Adrenal gland (tissue), 12 donors: ENCODE results near the gene SNAPC4. TPM values are rescaled to one million over a fixed set of nuclear protein-coding genes. Genes with fewer than 3 reads are reported as not detected.

Experiments
- DNase-seq, 7 donors: peaks; one replicate each; pipeline ENCODE4 v3.0.0-alpha.2; 2019 to 2020
- H3K27ac ChIP-seq, 5 donors: fragments of 200-600 bp; sonication (generic) in 4 of 5; 1 replicate in 3 of 5; 2 replicates in 2 of 5; pipeline versions ENCODE4 v1.5.1 to v1.8.0; 2016 to 2020; ENCODE audit warnings: mild to moderate bottlenecking in 1 of 5
- H3K27me3 ChIP-seq: fragments of 200-600 bp; 2 replicates; pipeline ENCODE4 v1.8.0; 2021
- H3K36me3 ChIP-seq, 2 donors: fragments of 200-600 bp; replicated peaks in 1 of 2; 1 replicate in 1 of 2; 2 replicates in 1 of 2; pipeline versions ENCODE4 v1.5.1 to v1.8.0; 2018 to 2022
- H3K4me1 ChIP-seq, 2 donors: fragments of 200-600 bp; replicated peaks in 1 of 2; 1 replicate in 1 of 2; 2 replicates in 1 of 2; pipeline versions ENCODE4 v1.5.1 to v1.8.0; 2018 to 2021
- H3K4me3 ChIP-seq, 4 donors: fragments of 200-600 bp; sonication (generic) in 3 of 4; one replicate each; pipeline ENCODE4 v1.5.1; 2016 to 2018
- H3K9me3 ChIP-seq, 3 donors: fragments of 200-600 bp; sonication (generic) in 1 of 3; replicated peaks in 1 of 3; 1 replicate in 2 of 3; 2 replicates in 1 of 3; pipeline versions ENCODE4 v1.5.1 to v1.8.0; 2016 to 2021
- POLR2A ChIP-seq, 2 donors: fragments of 450-650 bp; IDR thresholded peaks; one replicate each; pipeline ENCODE4 v1.6.1; 2017; ENCODE audit warnings: antibody characterized with exemption in 2 of 2, mild to moderate bottlenecking in 2 of 2, moderate library complexity in 1 of 2
- WGBS, 4 donors: extraction: QIAGEN DNeasy Blood & Tissue Kit in 2 of 4; methylation state at CpG; one replicate each; pipeline versions ENCODE4 v1.1.5 to v1.1.7; 2013 to 2017; 5-methylcytosine and 5-hydroxymethylcytosine counted together
- intact Hi-C, 2 donors: fragments of 100-400 bp; cut with DNase I; formaldehyde crosslinking; loops; one replicate each; pipeline versions ENCODE4 v1.14.1 to v1.15.0; 2022 to 2023
- polyA plus RNA-seq, 3 donors: library from polyadenylated mRNA; stranded (reverse); fragments of 200-250 nt in 2 of 3; fragments of 350-450 nt in 1 of 3; fragmentation: Illumina TruSeq in 1 of 3; extraction: RNeasy Lipid Tissue Mini Kit (QIAGEN cat#74804) in 1 of 3; gene quantifications; one replicate each; pipeline ENCODE4 v1.2.3, GENCODE V29; 2013 to 2014
- total RNA-seq, 9 donors: library from RNA; depleted of rRNA in 4 of 9; stranded (reverse); fragments of >200 nt in 4 of 9; fragments of 120-200 nt in 1 of 9; fragmentation: NEBNext Ultra II Directional in 1 of 9; extraction: Animal tissue kit (Norgen Biotek cat#: 25700) in 1 of 9; gene quantifications; one replicate each; pipeline versions ENCODE4 v1.1.0 to v1.2.4, GENCODE V29; 2013 to 2023
- TF ChIP-seq, protein P1 (sequence below), 6 experiments: fragments of 450-650 bp in 4 of 6; fragments of 200-600 bp in 2 of 6; sonication (generic) in 1 of 6; IDR thresholded peaks; 1 replicate in 5 of 6; 2 replicates in 1 of 6; pipeline versions ENCODE4 v1.5.1 to v1.8.0; 2016 to 2021; ENCODE audit warnings: antibody characterized with exemption in 6 of 6, mild to moderate bottlenecking in 2 of 6, moderate library complexity in 1 of 6
- donor health status: healthy with polysubstance abuse.
- donor health status: Bipolar disorder and iron deficiency.
- donor health status: DM: yes; HTN: yes; CAD: no.
- donor health status: DM: no; HTN: no; CAD: no.
- donor health status: DM: no; HTN: no; CAD: no.
- donor health status: DM: yes; HTN: yes; CAD: no.

SNAPC4 gene
- total and polyA plus RNA-seq, 12 donors: 2.4 to 20.1 (median 5.6) TPM

DNA sequence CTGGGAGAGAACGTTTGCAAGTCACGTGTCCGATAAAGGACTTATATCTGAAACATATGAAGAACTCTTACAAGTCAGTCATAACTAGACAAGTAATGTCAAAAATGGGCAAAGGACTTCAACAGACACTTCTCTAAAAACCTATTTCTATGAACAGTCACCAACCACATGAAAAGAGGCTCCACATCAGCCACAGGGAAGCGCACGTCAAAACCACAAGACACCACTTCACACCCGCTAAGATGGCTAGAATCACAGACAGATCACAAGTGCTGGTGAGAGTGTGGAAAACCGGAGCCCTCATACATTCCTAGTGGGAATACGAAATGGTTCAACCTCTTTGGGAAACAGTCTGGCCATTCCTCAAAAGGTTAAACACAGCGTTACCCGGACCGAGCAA lies 15.0 kb downstream of the SNAPC4 start:
- TF ChIP-seq POLR2A (IDR thresholded peaks at IDR 0.05): no peak
- TF ChIP-seq, protein P1, sequence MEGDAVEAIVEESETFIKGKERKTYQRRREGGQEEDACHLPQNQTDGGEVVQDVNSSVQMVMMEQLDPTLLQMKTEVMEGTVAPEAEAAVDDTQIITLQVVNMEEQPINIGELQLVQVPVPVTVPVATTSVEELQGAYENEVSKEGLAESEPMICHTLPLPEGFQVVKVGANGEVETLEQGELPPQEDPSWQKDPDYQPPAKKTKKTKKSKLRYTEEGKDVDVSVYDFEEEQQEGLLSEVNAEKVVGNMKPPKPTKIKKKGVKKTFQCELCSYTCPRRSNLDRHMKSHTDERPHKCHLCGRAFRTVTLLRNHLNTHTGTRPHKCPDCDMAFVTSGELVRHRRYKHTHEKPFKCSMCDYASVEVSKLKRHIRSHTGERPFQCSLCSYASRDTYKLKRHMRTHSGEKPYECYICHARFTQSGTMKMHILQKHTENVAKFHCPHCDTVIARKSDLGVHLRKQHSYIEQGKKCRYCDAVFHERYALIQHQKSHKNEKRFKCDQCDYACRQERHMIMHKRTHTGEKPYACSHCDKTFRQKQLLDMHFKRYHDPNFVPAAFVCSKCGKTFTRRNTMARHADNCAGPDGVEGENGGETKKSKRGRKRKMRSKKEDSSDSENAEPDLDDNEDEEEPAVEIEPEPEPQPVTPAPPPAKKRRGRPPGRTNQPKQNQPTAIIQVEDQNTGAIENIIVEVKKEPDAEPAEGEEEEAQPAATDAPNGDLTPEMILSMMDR (IDR thresholded peaks at IDR 0.05): no peak
- no peaks in the 10 kb centered on the region for H3K4me1 ChIP-seq
- 87 to 92% (median 89%) methylated on average over 11 of the region's 11 CpGs for WGBS, 4 donors
- no peak for DNase-seq
- H3K4me3 ChIP-seq: no peak overlapping the region
- intact Hi-C loops: no loop called here
- no peaks in the 10 kb centered on the region for H3K27me3 ChIP-seq
- no peak overlapping the region for H3K27ac ChIP-seq
- peaks cover 0 to 72% of the 10 kb centered on the region in 2 donors for H3K36me3 ChIP-seq
- no peaks in the 10 kb centered on the region for H3K9me3 ChIP-seq

DNA sequence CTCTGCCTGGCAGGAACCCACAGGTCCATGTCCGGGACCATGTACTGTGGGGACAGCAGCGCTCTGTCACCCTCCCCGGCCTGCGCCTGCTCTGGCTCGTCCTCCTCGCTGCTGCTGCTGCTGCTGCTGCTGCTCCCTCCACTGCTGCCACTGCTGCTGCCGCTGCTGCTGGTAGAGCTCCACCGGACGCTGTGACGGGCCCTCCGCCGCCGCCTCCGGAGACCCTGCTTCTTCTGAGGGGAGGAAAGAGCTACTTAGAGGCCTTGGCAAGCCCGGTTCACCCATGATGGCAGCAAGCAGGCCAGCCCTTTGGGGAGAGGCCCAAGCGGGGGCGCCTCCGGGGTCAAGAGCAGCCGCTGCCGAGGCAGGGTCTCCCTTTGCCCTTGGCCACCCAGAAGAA lies 16.5 kb downstream of the SNAPC4 start:
- DNase-seq: no peak
- 96 to 98% (median 98%) methylated on average over 10 to 20 of the region's 20 CpGs for WGBS, 4 donors
- no peak for TF ChIP-seq POLR2A (IDR thresholded peaks at IDR 0.05)
- TF ChIP-seq, protein P1 (IDR thresholded peaks at IDR 0.05): no peak
- Histone ChIP-seq H3K27ac (no peak overlapping the region), H3K27me3 (no peaks in the 10 kb centered on the region), H3K4me1 (no peaks in the 10 kb centered on the region), H3K4me3 (no peak overlapping the region), H3K9me3 (no peaks in the 10 kb centered on the region), H3K36me3 (peaks cover 0 to 66% of the 10 kb centered on the region in 2 donors)
- intact Hi-C loops: no loop called here

DNA sequence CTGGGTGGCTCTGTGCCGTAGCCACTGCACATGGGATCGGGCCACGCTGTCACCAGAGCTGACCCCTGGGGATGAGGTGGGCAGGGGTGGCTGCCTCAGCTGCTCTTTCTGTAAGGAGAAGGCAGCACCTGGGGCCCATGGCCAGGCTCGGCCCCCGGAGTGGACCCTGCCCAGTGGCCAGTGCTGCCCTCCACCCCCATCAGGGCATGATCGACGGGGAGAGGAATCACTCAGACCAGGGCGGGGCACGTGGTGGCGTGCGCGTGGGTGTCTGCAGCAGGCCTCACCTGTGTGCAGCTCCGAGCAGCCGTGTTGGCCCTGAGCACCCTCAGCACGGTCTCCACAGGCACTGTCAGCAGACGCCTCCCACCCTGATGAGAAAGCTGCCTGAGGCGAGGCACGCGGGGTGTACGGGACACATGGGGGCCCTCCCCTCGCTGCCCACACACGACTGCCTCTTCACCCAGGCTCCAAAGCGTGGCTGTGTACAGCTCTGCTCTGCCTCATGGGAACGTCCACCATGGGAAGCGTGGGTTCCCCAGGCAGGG lies 17.9 kb downstream of the SNAPC4 start:
- Histone ChIP-seq H3K36me3 (peaks cover 0 to 52% of the 10 kb centered on the region in 2 donors), H3K4me1 (no peaks in the 10 kb centered on the region), H3K9me3 (no peaks in the 10 kb centered on the region), H3K27me3 (no peaks in the 10 kb centered on the region), H3K27ac (no peak overlapping the region), H3K4me3 (no peak overlapping the region)
- 80 to 93% (median 90%) methylated on average over 1 to 25 of the region's 25 CpGs for WGBS, 4 donors
- DNase-seq: no peak
- TF ChIP-seq POLR2A (IDR thresholded peaks at IDR 0.05): no peak
- TF ChIP-seq, protein P1 (IDR thresholded peaks at IDR 0.05): no peak
- intact Hi-C loops: no loop called here

DNA sequence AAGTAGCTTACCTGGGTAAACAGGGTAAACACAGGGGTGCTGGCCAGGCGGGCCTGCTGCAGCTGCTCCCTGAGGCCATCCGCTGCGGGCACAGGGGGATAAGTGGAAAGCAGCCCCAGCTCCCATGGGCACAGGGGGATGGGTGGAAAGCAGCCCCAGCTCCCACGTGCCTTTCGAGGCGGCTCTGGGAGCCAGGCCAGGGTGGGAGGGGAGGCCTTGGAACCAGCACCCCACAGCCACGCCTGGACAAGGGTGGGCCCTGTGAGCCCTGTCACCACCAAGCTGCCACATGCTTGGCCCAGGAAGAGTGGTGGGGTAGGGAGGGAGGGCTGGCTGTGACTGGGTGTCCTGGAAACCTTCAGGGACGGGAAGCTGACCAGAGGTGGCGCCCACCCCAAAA lies 18.7 kb downstream of the SNAPC4 start:
- 81 to 93% (median 85%) methylated on average over 5 to 9 of the region's 9 CpGs for WGBS, 4 donors
- TF ChIP-seq, protein P1 (IDR thresholded peaks at IDR 0.05): no peak
- no peak for TF ChIP-seq POLR2A (IDR thresholded peaks at IDR 0.05)
- Histone ChIP-seq H3K27me3 (no peaks in the 10 kb centered on the region), H3K4me3 (no peak overlapping the region), H3K27ac (no peak overlapping the region), H3K9me3 (no peaks in the 10 kb centered on the region), H3K4me1 (no peaks in the 10 kb centered on the region), H3K36me3 (peaks cover 0 to 49% of the 10 kb centered on the region in 2 donors)
- no peak for DNase-seq
- intact Hi-C loops: no loop called here
